HG02884 (cell line): ENCODE results near the gene THEM4.

Source experiments
- ATAC-seq: cut with Tn5 transposase; IDR thresholded peaks from one replicate; pipeline ENCODE4 v1.9.1; 2021; ENCODE audit warnings: mild to moderate bottlenecking, moderate library complexity; ENCODE audit not compliant: unreplicated experiment

The THEM4 gene

DNA sequence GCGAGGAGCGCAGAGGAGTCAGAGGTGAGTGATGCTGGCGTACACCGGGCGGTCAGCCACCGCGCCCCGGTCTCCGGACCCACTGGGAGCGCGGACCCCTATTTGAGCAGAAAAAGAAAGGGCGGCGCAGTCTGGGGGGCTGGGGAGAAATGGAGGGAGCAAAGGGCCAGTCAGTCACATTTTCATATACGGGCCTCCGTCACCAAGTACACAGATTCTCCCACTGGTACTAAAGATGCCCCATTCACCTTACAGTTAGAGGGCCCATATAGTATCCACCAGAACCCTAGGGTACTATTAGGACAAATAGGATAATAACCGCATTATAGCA is 70.3 kb downstream of the THEM4 start:
- no peak for ATAC-seq

GRCh38 chr1:151838222-151839081 is 70.9 kb downstream of the THEM4 start:
- no peak for ATAC-seq

DNA sequence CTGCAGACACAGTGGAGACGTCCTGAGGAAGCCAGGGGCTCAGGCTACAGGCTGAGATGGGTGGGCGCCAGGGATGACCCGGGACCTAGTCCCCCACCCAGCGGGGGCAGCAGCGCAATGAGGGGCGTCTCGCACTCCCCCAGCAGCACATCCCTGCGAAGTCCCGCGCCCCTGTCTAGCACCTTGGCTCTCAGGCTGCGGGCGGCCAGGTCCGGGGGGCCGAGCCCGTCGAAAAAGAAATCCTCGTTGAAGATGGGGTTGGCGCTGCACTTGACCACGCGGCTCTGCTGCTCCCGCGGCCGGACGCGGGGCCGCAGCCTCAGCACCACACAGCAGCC is 71.5 kb downstream of the THEM4 start:
- ATAC-seq = no peak

- ATAC-seq = no peak
Measured at GRCh38 chr1:151837197-151837596, 72.1 kb downstream of the THEM4 start.

DNA sequence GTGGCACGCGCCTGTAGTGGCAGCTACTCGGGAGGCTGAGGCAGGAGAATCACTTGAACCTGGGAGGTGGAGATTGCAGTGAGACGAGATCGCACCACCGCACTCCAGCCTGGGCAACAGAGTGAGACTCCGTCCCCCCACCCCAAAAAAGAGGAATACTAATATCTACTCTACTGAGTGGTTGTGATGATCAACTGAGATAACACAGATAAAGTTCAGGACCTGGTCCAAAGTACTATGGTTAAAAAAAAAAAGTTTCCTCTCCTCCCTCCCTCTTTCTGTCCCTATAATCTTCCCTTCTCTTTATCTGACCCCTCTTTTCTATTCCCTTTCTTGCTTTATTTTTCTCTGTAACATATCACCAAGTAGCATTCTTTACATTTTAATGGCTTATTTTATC is 73.7 kb downstream of the THEM4 start:
- no peak for ATAC-seq

DNA sequence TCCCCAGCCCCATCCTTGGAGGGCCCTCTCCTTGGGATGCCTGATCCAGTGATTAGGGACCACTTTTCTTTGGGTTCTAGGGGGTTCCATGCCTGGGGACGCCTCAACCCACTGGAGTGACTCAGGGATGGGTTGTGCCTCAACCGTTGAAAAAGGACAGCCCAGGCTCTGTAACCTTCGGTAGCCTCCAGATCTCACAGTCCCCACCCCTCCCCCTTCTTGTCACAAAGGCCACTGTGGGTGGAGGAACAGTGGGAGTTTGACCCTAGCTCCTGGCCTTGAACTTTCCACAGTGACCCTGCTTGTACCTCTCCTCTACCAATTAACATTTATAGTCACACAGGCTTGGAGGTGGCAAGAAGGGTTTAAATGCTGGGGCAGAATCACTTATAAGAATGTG is 75.1 kb downstream of the THEM4 start:
- no peak for ATAC-seq

DNA sequence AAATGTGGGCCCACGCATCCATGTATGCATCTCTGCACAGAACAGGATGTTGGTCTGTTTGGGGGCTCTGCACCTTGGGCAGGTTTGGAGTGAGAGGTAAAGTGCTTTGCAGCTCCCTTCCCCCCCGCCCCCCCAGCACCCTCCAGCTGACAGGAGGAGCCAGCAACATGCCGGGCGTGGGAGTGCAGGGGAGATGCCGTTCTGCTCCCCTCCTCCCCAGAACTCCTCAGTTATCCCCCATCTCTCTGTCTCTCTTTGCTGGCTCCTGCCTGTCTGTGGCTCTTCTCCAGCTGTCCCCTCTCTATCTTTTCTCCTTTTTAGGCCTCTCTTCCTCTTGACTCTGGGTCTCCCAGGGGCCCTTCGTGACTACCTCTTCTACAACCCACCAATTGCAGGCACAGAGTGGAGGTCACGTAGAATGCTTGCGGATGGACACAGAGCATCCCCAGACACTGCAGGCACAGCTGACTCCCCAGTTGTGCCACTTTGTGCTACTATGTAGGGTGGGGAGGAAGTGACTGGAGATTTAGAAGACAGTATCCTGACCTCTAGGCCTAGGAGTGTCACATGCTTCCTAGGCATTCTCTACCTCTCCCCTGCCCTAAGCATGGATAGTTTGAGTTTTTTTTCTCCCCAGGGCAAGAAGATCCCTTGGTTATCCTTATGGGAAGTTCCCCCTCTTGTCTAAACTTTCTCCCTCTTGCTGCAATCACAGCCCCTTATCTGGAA is 76.0 kb downstream of the THEM4 start:
- ATAC-seq = no peak

GRCh38 chr1:151832318-151832980 is 76.9 kb downstream of the THEM4 start:
- no peak for ATAC-seq

- no peak for ATAC-seq
Measured at GRCh38 chr1:151831605-151832004, 77.7 kb downstream of the THEM4 start, which contains the start of gene RORC. RORC (minus strand) TSS chr1:151831802; CDS start chr1:151831764, 38 bp downstream.

DNA sequence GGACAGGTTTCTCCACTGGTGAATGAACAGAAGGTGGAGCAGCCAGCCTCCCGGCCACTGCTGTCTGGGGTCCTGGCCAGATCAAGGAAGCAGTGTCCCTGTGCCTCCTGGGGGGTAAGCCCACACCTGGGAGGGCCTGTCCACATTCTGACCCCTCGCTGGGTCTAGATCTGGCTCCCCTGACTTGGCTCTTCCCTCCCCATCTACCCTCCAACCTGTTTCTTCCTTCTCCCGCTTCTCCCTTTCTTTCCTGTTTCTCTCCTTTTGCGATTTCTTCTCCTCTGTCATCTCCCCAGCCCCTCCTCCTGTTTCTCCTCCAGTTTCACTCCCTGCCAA is 78.1 kb downstream of the THEM4 start:
- no peak for ATAC-seq

DNA sequence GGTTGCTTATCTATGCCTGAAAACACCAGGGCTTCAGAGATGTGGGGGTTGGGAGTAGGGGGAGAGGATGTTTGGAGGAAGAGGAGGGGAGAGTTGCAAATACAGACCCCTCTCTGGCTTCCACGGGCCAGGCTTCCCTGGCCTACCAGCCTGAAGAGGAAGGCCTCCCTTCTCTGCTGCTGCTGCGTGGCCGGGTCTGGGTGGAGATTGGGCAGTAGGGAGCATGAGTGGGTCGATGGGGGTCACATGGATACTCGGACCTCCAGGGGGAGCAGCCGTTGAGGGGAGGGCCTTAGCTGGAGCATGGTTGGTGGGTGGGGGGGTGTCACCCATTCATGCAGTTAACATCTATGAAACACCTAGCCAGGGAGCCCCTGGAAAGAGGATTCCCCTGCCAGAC is 79.3 kb downstream of the THEM4 start:
- ATAC-seq = no peak

- no peak for ATAC-seq
Measured at GRCh38 chr1:151829352-151830046, 79.8 kb downstream of the THEM4 start.

GRCh38 chr1:151828921-151829320 is 80.4 kb downstream of the THEM4 start:
- ATAC-seq = no peak

DNA sequence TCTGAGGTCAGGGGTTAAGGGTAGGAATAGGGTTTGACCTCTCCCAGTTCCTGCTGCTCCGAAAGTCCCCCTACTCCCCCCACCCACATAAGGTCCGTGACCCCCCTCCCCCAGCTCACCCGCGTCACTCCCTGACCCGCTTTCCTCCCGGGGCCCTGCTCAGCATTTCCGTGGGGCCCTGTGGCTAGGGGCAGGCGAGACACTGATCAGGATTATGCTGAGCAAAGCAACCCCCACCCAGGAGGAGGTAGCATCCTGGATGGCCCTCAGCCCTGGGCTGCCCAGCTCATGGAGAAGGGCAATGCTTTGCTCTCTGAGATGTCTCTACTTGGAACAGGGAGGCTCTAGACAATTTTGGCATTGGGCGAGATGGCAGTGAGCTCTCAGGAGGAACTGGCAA is 81.5 kb downstream of the THEM4 start:
- ATAC-seq = no peak

GRCh38 chr1:151825751-151826660 is 83.3 kb downstream of the THEM4 start:
- no peak for ATAC-seq

DNA sequence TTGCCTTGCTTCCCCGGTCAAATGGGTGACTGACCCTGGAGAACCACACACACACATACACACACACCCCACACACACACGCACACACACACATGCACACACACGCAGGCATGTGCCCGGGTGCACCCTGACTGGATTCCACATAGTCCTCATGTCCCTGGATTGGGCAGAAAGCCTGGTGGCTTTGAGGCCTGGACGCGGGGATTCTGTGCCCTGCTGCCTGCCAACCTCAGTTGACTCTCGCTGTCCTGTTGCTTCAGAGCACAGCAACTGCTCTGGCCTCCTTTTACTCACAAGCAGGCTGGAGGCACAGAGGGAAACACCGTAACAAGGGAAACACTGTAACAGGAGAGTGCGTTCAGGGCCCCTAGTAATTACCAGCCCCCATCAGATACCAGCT is 84.1 kb downstream of the THEM4 start:
- no peak for ATAC-seq
